HG03460 (cell line): ENCODE results near the gene C2orf69.
"Not testable (repeated sequence)": the region's sequence is repeated elsewhere in the genome, so short reads cannot be mapped to it uniquely, and the experiment has no call there.

Experiments
- ATAC-seq: cut with Tn5 transposase; IDR thresholded peaks from one replicate; pipeline ENCODE4 v1.9.1; 2021; ENCODE audit not compliant: unreplicated experiment

C2orf69 gene

DNA sequence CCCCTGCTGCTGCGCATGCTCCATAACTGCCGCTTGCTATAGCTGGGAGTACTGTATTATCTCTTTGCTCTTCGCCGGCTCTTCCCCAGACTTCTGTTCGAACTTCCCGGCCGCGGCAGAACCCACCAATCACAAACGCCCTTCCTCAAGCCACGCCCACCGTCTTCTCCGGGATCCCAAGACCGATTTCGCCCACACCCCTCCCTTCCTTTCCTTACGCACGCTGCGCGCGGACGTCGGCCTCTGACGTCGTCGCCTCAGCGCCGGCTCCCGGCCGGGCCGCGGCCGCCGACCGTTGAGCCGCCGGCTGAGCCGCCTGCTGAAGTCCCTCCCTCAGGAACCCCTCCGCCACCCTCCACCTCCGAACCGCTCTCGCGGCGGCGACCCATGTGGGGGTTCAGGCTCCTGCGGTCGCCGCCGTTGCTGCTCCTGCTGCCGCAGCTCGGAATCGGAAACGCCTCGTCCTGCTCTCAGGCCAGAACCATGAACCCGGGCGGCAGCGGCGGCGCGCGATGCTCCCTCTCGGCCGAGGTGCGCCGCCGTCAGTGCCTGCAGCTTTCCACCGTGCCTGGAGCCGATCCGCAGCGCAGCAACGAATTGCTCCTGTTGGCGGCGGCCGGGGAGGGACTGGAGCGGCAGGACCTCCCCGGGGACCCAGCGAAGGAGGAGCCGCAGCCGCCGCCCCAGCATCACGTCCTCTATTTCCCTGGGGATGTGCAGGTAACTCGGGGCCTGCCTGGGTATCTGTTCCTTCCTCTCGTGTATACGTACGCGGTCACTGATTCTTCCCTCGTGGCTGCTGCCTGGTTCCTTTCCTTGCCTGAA is at the start of gene C2orf69:
Gene C2orf69, plus strand, starts transcription at position 242 of the 825 bp plus-strand sequence. Its CDS starts 146 bp downstream, at position 388.
- ATAC-seq = peak; percentile 89

- ATAC-seq = no peak
These were observed 48.3 kb upstream of the C2orf69 start for GRCh38 chr2:199862788-199863187.

DNA sequence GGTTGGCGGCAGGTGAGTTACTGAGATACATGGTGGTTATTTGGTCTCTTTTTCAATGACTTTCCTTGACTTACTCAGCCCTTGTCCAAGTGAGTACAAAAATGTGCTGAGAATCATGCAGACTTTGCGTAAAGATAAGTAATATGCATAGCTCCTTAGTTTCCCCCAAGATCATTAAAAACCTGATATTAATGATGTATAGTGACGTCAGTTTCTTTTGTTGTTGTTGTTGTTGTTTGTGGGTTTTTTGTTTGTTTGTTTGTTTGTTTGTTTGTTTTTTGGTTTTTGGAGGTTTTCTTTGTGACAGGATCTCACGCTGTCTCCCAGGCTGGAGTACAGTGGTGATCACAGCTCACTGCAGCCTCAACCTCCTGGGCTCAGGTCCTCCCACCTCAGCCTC is 45.2 kb upstream of the C2orf69 start:
- ATAC-seq = no peak

DNA sequence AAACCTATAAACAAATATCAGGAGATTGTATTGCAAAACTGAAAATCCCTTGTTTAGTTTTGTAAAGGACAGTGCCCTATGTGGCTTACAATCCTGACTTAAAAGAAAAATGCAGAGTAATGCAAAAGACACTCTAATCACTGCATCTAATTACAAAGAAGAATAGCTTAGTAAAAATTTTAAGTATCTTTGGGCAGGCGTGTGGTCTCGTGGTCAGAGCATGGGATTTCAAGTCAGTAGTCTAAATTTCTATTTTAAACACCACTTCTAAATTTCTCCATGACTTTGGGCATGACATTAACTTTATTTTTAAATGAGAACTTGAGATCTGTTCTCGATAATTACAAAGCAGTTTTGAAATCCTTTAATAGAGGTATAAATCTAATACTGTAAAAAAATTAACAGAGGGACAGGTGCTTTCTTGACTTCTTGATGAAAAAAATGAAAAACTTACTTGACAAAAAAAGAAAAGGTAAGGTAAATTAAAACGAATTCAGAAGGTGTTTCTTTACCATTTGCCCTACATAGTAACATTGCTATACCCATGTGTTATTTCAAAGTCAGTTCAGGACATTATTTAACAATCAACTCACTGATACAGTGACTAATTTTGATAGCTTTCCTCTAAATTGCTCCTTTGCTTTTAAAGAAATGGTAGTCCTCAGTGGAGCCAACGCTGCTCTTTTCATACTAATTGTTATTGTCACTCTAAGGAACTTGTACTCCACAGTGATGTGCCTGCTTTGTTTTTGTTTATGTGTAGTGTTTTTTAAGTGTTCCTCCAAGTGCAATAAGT is 42.5 kb upstream of the C2orf69 start:
- ATAC-seq = no peak

- no peak for ATAC-seq
These were observed 41.9 kb upstream of the C2orf69 start for GRCh38 chr2:199869227-199869541.

DNA sequence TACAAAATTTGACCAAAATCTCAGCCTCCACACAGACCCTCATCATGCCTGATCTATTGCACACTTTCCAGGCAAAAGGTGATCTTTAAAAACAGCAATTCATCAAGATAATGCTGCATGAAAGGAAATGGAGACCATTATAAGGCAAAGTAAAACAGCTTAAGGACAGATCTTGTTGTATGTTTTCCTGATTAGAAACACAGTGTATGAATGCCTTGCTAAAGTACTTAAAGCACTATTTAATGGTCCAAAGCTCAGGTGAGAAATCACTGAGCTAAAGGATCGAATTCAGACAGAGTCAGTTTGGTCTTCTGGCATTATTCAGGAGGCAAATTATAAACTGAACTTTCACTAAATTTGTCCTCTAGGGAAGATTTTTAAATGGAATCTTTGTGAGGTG is 41.4 kb upstream of the C2orf69 start:
- no peak for ATAC-seq

DNA sequence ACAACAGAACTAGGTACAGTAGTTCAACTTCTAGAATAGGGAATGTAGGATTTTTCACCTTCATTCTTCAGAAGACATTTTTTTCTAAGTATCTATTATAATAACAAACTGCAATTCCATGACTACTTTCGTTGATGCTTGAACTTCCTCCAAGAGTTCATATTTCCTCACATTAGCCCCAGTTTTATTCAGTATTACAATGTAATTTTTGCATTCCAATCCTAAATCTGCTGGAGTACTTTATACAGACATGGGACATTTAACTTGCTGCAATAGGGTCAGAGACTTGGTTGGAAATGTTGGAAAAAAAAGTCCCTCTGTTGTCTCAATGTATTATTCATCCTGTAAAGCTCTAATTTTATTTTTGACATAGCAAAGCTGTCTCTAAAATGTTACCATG is 40.5 kb upstream of the C2orf69 start:
- ATAC-seq = no peak

DNA sequence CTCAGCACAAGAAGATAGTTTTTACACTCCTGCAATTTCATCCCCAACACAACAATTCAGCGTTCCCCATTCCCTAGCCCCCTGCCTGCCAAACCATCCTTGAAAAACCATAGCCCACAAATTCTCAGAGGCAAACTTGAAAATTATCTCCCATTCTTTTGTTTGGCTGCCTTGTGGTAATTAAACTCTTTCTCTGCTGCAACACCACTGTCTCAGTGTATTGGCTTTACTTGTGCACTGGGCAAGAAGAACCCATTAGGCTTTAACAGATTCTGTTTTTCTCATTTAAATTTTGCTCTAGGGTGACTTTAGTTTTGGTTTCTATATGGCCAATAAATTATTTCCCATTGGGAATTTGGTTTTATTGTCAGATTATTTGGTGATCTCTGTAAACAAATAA is 36.9 kb upstream of the C2orf69 start:
- ATAC-seq = no peak

DNA sequence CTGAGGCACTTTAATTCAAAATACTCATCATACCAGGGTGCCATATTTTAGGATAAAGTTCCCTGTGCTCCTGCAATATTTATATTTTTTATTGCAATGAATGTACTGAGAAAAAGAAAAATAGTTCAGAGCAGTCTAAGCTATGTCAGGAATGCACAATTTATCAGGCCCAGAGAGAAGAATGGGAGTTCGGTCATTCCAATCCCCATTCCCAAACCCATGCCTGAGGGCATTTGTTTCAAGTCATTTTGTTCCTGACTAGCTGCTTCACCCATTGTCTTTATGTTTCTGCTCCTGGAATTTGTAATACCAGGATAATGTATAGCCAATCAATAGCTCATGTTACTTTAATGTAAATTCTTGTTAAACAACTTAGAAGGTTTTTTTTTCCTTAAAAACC is 35.7 kb upstream of the C2orf69 start:
- no peak for ATAC-seq

DNA sequence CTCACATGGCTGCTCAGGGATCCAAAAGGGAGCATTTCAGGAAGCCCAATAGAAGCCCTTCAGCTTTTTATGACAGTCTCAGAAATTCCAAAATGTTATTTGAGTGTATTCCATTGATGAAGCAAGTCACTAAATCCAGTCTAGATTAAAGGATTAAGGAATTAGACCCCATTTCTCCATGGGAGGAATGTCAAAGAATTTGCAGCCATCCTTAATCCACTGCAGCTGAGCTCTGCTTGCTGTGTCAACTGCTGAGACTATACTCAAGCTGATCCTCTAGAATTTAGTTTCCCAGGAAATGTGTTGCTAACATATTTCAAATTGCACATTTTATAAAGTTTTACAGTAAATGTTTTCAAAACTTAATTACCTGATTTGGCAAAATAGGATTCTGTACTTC is 28.4 kb upstream of the C2orf69 start:
- no peak for ATAC-seq

GRCh38 chr2:199883474-199884212 is 27.4 kb upstream of the C2orf69 start:
- ATAC-seq = no peak

DNA sequence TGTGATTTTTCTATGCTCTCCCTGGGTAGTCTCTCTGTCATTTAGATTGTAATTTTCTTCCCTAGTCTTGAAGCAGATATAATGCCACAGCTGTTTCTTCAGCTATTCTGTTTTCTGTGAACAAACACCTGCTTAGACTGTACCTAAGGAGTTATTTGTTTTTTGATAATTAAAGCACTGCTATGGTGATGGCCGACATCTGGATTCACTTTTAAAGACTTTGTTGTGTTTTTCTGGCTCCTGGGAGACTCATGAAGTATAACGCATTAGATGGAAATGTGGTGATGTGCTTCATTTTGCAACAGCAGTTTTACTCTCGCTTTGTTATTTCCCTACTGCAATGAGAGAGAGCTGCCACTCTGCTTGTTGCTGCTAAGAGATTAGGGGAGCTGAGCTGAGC is 15.7 kb upstream of the C2orf69 start:
- ATAC-seq = no peak

GRCh38 chr2:199896617-199897016 is 14.5 kb upstream of the C2orf69 start:
- ATAC-seq = no peak

DNA sequence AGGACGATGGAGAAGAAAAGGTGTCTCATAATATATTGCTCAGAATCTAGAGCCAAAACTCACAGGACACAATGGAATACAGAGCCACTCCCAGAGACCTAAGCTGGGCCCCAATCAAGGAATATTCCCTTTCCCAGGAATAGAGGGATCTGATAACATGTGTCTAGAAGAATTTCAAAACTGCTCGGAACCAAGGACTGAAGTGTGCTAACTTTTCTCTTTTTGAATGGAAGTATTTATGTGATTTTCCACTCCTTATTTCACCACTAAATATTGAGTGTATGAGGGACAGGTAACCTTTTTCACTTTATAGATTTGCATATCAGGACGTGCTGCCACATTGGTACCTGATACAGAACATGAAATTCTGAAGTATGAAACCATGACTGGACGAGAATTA is 9.2 kb upstream of the C2orf69 start:
- no peak for ATAC-seq

GRCh38 chr2:199902486-199903110 is 8.5 kb upstream of the C2orf69 start:
- no peak for ATAC-seq

DNA sequence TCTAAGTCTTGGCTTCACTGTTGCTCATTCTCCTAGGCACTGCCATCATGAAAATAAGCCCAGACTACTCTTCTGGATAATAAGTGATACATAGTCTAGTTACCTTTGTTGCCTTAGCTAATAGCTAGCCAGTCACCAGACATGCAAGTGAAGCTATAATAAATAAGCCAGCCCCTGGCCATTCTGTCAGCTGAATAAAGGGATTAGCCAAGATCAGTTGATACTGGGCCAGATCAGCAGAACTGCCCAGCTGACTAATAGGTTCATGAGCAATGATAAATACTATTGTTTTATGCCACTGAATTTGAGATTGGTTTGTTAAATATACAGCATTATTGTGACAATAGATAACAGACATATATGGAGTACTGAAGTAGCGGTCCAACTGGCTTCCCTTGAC is 8.0 kb upstream of the C2orf69 start:
- no peak for ATAC-seq

- ATAC-seq = no peak
These were observed 3.9 kb upstream of the C2orf69 start for GRCh38 chr2:199907008-199907714.

GRCh38 chr2:199910338-199911051 is 598 bp upstream of the C2orf69 start:
- ATAC-seq = no peak

DNA sequence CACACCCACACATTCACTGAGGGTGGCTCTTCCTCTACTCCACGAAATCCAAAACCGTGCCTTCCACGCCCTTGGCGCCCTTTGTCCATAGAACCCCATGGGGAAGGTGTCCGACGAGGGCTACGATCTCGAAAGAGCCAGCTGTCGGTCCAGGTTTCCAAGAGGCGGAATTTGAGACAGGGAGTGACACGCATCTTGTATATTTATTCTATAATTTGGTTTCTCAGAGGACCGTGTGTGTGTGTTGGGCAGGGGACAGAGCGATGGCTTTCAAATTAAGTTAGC is 726 bp downstream of the C2orf69 start:
- ATAC-seq = no peak

GRCh38 chr2:199912553-199913114 is 1.5 kb downstream of the C2orf69 start:
- not testable (repeated sequence) for ATAC-seq
